Tracheal epithelial cell (primary cell): Measurements from ENCODE around the gene PPP1R12B. TPM values are rescaled to one million over a fixed set of nuclear protein-coding genes. Genes with fewer than 3 reads are reported as not detected.

ENCODE experiments used
- total RNA-seq: library from RNA; depleted of rRNA; stranded (reverse); fragments of >200 nt; gene quantifications from 2 replicates; pipeline ENCODE4 v1.2.1, GENCODE V29; 2014

PPP1R12B gene
- 11.6 and 25.4 TPM in 2 replicates for total RNA-seq

GRCh38 chr1:202348509-202349205, at the start of gene PPP1R12B:
Gene PPP1R12B, plus strand, starts transcription at chr1:202348699. Its CDS starts 153 bp downstream, at chr1:202348852.

Other genes with a start within 250 kb of the PPP1R12B start
- under 0.01 TPM in 1 of 2 replicates, not detected in the other for gene GPR37L1, start 225.8 kb upstream of the PPP1R12B start, total RNA-seq
- 30.1 and 44.3 TPM in 2 replicates for gene ARL8A, start 204.0 kb upstream of the PPP1R12B start, total RNA-seq
- not detected in 2 replicates for gene PTPN7, start 188.1 kb upstream of the PPP1R12B start, total RNA-seq
- gene LGR6, start 154.9 kb upstream of the PPP1R12B start, total RNA-seq = not detected in 2 replicates
- 6.0 and 14.7 TPM in 2 replicates for gene UBE2T, start 6.8 kb upstream of the PPP1R12B start, total RNA-seq